K562 (cell line): ENCODE results near the gene TM7SF2. TPM values are rescaled to one million over a fixed set of nuclear protein-coding genes. Genes with fewer than 3 reads are reported as not detected.

Source experiments
- CAMTA2 ChIP-seq: fragments of 250-450 bp; sonication (Bioruptor Pico); conservative IDR thresholded peaks from 2 replicates; pipeline ENCODE4 v1.5.1; 2022
- CBX1 ChIP-seq: sonication (generic); IDR thresholded peaks from 2 replicates; pipeline ENCODE4 v1.6.1; 2016; ENCODE audit warnings: antibody characterized with exemption, low read depth, mild to moderate bottlenecking
- CC2D1A ChIP-seq: fragments of 450-650 bp; IDR thresholded peaks from 2 replicates; pipeline ENCODE4 v1.6.1; 2017; ENCODE audit warnings: mild to moderate bottlenecking
- CCAR2 ChIP-seq: fragments of 200-400 bp; formaldehyde crosslinking; IDR thresholded peaks from 2 replicates; pipeline ENCODE4 v1.6.1; 2017; ENCODE audit warnings: mild to moderate bottlenecking, low read depth, low read length
- ETS1 ChIP-seq: conservative IDR thresholded peaks from 2 replicates; pipeline ENCODE4 v1.6.1; 2011; ENCODE audit warnings: low read depth, mild to moderate bottlenecking, low read length; ENCODE audit not compliant: control insufficient read depth
- NR2C2 ChIP-seq, 2 experiments: fragments of 200-800 bp in 1 of 2; sonication (Bioruptor generic) in 1 of 2; sonication (generic) in 1 of 2; formaldehyde crosslinking in 1 of 2; IDR thresholded peaks; 2 replicates each; pipeline versions ENCODE4 v1.6.1 to v1.8.0; 2016 to 2022; ENCODE audit warnings: mild to moderate bottlenecking in 1 of 2, missing compliant biosample characterization in 1 of 2, missing genetic modification characterization in 1 of 2, missing genetic modification reagents in 1 of 2
- POLR3G ChIP-seq: IDR thresholded peaks from 2 replicates; pipeline ENCODE4 v1.6.1; 2011; ENCODE audit not compliant: insufficient read length, insufficient replicate concordance; ENCODE audit errors: extremely low read depth
- RAD51 ChIP-seq: fragments of 450-650 bp; IDR thresholded peaks from 2 replicates; pipeline ENCODE4 v1.7.1; 2016; ENCODE audit warnings: low read depth, mild to moderate bottlenecking, borderline replicate concordance
- SMARCA5 ChIP-seq: fragments of 450-650 bp; IDR thresholded peaks from 2 replicates; pipeline ENCODE4 v1.6.1; 2016
- TEAD2 ChIP-seq: fragments of 450-650 bp; IDR thresholded peaks from 2 replicates; pipeline ENCODE4 v1.6.1; 2016; ENCODE audit warnings: missing genetic modification characterization, control low read depth, missing compliant biosample characterization
- THRB ChIP-seq: fragments of 450-650 bp; formaldehyde crosslinking; conservative IDR thresholded peaks from 2 replicates; pipeline ENCODE4 v1.4.0; 2022; ENCODE audit warnings: mild to moderate bottlenecking, missing genetic modification characterization
- ZC3H8 ChIP-seq: fragments of 450-650 bp; IDR thresholded peaks from 2 replicates; pipeline ENCODE4 v1.6.1; 2017
- ZNF124 ChIP-seq: sonication (generic); formaldehyde crosslinking; IDR thresholded peaks from 2 replicates; pipeline ENCODE4 v1.8.1; 2022; ENCODE audit warnings: missing genetic modification reagents
- ZNF407 ChIP-seq: fragments of 450-650 bp; IDR thresholded peaks from 2 replicates; pipeline ENCODE4 v1.6.1; 2016; ENCODE audit warnings: low read depth
- polyA plus RNA-seq, 8 experiments: library from polyadenylated mRNA; depleted of rRNA in 4 of 8; stranded (reverse) in 5 of 8; unstranded in 3 of 8; fragments of >200 nt; fragmentation: Nextera tagmentation in 2 of 8; fragmentation: Illumina TruSeq in 1 of 8; extraction: Ambion mirVana in 2 of 8; extraction: Trizol in 1 of 8; gene quantifications; 2 replicates each; pipeline versions ENCODE4 v1.2.1 to v1.2.3, GENCODE V29; 2011 to 2014; ENCODE audit warnings: inconsistent platforms in 1 of 8, missing spikeins in 1 of 8
- total RNA-seq, 7 experiments: library from RNA; depleted of rRNA in 6 of 7; stranded (reverse); fragments of >200 nt in 6 of 7; fragmentation: Illumina TruSeq in 2 of 7; extraction: Trizol in 2 of 7; gene quantifications; 2 replicates each; pipeline versions ENCODE4 v1.2.1 to v1.2.3, GENCODE V29; 2011 to 2021; ENCODE audit warnings: low replicate concordance in 1 of 7
- TF ChIP-seq, protein P1 (sequence below): fragments of 450-650 bp; IDR thresholded peaks from one replicate; pipeline ENCODE4 v1.6.1; 2018; ENCODE audit warnings: mild to moderate bottlenecking, moderate library complexity; ENCODE audit not compliant: partially characterized antibody

The TM7SF2 gene
- total and polyA plus RNA-seq, 9 of the 15 experiments (the other 6 are each of a cell fraction or from before 2014, with no cell fraction given) = 1.2 to 22.0 (median 14.3) TPM

DNA sequence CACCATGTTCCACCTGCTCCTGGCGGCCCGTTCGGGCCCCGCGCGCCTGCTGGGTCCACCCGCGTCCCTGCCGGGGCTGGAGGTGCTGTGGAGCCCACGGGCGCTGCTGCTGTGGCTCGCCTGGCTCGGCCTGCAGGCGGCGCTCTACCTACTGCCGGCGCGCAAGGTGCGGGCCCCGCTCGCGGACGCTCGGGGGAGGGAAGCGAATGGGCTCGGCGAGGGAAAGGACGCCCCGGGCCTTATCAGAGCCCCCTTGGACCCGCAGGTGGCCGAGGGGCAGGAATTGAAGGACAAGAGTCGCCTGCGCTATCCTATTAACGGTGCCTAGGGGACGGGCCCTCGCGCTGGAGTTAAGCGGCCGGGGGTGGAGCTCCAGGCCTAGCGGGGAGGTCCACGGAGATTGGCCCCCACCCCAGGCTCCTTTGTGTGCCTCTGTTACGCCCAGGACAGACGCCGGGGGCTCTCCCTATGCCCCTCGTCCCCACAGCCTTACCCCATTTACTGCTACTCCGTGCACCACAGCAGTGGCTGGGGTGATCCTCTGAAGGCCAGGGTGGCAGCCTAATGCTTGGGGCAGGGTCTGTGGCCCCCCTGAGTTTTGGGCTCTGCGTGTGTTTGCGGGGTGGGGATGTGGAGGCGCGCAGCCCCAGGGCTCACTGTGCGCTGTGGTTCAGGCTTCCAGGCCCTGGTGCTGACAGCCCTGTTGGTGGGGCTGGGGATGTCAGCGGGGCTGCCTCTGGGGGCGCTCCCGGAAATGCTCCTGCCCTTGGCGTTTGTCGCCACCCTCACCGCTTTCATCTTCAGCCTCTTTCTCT, 1.1 kb downstream of the TM7SF2 start (continued):
- no peak for TF ChIP-seq ZNF407
- TF ChIP-seq THRB = no peak
- no peak for TF ChIP-seq ZC3H8
- no peak for TF ChIP-seq TEAD2 (tag)
- no peak for TF ChIP-seq CCAR2
- TF ChIP-seq POLR3G = no peak
- TF ChIP-seq ETS1 = no peak; the same call in 1 of the 2 replicates
- TF ChIP-seq CAMTA2 = no peak
- TF ChIP-seq CC2D1A = no peak
- no peak for TF ChIP-seq SMARCA5
- no peak for TF ChIP-seq RAD51
- TF ChIP-seq NR2C2 (CRISPR knock-in tag; IDR thresholded peaks at IDR 0.05) = no peak
- TF ChIP-seq NR2C2 (tag; IDR thresholded peaks at IDR 0.05) = 0 out of 2 replicates have a peak, but pooled peaks have one; percentile 15
- no peak for TF ChIP-seq ZNF124 (CRISPR knock-in tag)
- peak; percentile 84 for TF ChIP-seq CBX1
- TF ChIP-seq, protein P1, sequence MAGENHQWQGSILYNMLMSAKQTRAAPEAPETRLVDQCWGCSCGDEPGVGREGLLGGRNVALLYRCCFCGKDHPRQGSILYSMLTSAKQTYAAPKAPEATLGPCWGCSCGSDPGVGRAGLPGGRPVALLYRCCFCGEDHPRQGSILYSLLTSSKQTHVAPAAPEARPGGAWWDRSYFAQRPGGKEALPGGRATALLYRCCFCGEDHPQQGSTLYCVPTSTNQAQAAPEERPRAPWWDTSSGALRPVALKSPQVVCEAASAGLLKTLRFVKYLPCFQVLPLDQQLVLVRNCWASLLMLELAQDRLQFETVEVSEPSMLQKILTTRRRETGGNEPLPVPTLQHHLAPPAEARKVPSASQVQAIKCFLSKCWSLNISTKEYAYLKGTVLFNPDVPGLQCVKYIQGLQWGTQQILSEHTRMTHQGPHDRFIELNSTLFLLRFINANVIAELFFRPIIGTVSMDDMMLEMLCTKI = no peak
